Sigmoid colon (tissue), 4 donors: ENCODE measurements around the gene EPB42.

Experiments
- EP300 ChIP-seq, 4 donors: sonication (generic); formaldehyde crosslinking; IDR thresholded peaks; one replicate each; pipeline ENCODE4 v1.6.1; 2017; ENCODE audit warnings: antibody characterized with exemption in 4 of 4
- POLR2A ChIP-seq, 2 donors: fragments of 450-650 bp; IDR thresholded peaks; one replicate each; pipeline ENCODE4 v1.6.1; 2016; ENCODE audit warnings: antibody characterized with exemption in 2 of 2, mild to moderate bottlenecking in 2 of 2, moderate library complexity in 2 of 2
- POLR2AphosphoS5 ChIP-seq, 4 donors: sonication (generic); formaldehyde crosslinking; IDR thresholded peaks; one replicate each; pipeline ENCODE4 v1.6.1; 2017; ENCODE audit warnings: antibody characterized with exemption in 4 of 4
- TF ChIP-seq, protein P1 (sequence below), 4 experiments: fragments of 450-650 bp in 3 of 4; fragments of 200-600 bp in 1 of 4; IDR thresholded peaks; one replicate each; pipeline ENCODE4 v1.5.1; 2016 to 2019; ENCODE audit warnings: antibody characterized with exemption in 4 of 4, mild to moderate bottlenecking in 3 of 4, moderate library complexity in 2 of 4

DNA sequence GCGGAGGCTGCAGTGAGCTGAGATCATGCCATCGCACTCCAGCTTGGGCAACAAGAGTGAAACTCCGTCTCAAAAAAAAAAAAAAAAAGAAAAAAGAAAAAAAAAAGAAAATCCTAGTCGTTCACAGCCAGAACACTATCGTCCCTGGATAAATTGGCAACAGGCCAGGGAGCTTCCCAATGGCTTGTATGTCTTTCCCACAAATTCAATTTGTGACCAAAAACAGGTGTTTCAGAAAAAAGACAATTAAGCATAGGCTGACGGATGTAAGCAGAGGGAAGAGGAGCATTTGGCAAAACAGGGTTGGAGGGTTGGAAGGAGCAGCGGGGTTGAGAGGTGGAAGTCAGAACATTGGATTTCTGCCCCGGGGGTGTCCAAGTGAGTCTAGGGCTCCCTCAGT lies 8.5 kb downstream of the EPB42 start:
- TF ChIP-seq, protein P1, sequence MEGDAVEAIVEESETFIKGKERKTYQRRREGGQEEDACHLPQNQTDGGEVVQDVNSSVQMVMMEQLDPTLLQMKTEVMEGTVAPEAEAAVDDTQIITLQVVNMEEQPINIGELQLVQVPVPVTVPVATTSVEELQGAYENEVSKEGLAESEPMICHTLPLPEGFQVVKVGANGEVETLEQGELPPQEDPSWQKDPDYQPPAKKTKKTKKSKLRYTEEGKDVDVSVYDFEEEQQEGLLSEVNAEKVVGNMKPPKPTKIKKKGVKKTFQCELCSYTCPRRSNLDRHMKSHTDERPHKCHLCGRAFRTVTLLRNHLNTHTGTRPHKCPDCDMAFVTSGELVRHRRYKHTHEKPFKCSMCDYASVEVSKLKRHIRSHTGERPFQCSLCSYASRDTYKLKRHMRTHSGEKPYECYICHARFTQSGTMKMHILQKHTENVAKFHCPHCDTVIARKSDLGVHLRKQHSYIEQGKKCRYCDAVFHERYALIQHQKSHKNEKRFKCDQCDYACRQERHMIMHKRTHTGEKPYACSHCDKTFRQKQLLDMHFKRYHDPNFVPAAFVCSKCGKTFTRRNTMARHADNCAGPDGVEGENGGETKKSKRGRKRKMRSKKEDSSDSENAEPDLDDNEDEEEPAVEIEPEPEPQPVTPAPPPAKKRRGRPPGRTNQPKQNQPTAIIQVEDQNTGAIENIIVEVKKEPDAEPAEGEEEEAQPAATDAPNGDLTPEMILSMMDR (IDR thresholded peaks at IDR 0.05) = no peak
- TF ChIP-seq POLR2A (IDR thresholded peaks at IDR 0.05) = no peak
- no peak for TF ChIP-seq EP300 (IDR thresholded peaks at IDR 0.05)
- no peak for TF ChIP-seq POLR2AphosphoS5 (IDR thresholded peaks at IDR 0.05)
